Measurements from ENCODE around the gene SFTA2. TPM values are rescaled to one million over a fixed set of nuclear protein-coding genes. Genes with fewer than 3 reads are reported as not detected.

SFTA2 gene
- total RNA-seq (ENCODE audit: unreplicated experiment): 2.8 TPM
- long read RNA-seq, partial matches to known transcripts: 0 of 2 reads
- long read RNA-seq, other reads (novel, unspliced or antisense): 2 of 2 reads

- H3K4me1 Mint-ChIP-seq (ENCODE audit: unreplicated experiment): peaks cover 3% of the 10 kb centered on the region
Measured at GRCh38 chr6:30931969-30932645, at the start of gene SFTA2. SFTA2 (minus strand) TSS chr6:30932170; CDS start chr6:30932096, 74 bp downstream.

GRCh38 chr6:30979690-30980089, 47.7 kb upstream of the SFTA2 start:
- DNase-seq (ENCODE audit: low spot score): no peak
- Mint-ChIP-seq H3K27ac (ENCODE audit: unreplicated experiment) (no peak overlapping the region), H3K27me3 (ENCODE audit: unreplicated experiment) (no peaks in the 10 kb centered on the region), H3K4me3 (ENCODE audit: unreplicated experiment) (no peak overlapping the region), H3K9me3 (ENCODE audit: unreplicated experiment) (no peaks in the 10 kb centered on the region), H3K4me1 (ENCODE audit: unreplicated experiment) (peaks cover 6% of the 10 kb centered on the region), H3K36me3 (ENCODE audit: low read depth, unreplicated experiment) (no peaks in the 10 kb centered on the region)
- TF ChIP-seq CTCF (IDR thresholded peaks at IDR 0.05; ENCODE audit: unreplicated experiment): no peak

More at GRCh38 chr6:30931969-30932645, at the start of gene SFTA2:
- H3K27me3 Mint-ChIP-seq (ENCODE audit: unreplicated experiment): no peaks in the 10 kb centered on the region
- no peak for DNase-seq (ENCODE audit: low spot score)
- H3K36me3 Mint-ChIP-seq (ENCODE audit: low read depth, unreplicated experiment): peaks cover 16% of the 10 kb centered on the region
- no peak for TF ChIP-seq CTCF (IDR thresholded peaks at IDR 0.05; ENCODE audit: unreplicated experiment)
- H3K4me3 Mint-ChIP-seq (ENCODE audit: unreplicated experiment): no peak within 1 kb of the TSS
- no peaks in the 10 kb centered on the region for H3K9me3 Mint-ChIP-seq (ENCODE audit: unreplicated experiment)
- H3K27ac Mint-ChIP-seq (ENCODE audit: unreplicated experiment): no peak within 1 kb of the TSS

- TF ChIP-seq CTCF (IDR thresholded peaks at IDR 0.05; ENCODE audit: unreplicated experiment): no peak
- no peaks in the 10 kb centered on the region for H3K27me3 Mint-ChIP-seq (ENCODE audit: unreplicated experiment)
- H3K27ac Mint-ChIP-seq (ENCODE audit: unreplicated experiment): no peak overlapping the region
- no peak overlapping the region for H3K4me3 Mint-ChIP-seq (ENCODE audit: unreplicated experiment)
- DNase-seq (ENCODE audit: low spot score): no peak
- no peaks in the 10 kb centered on the region for H3K36me3 Mint-ChIP-seq (ENCODE audit: low read depth, unreplicated experiment)
- no peaks in the 10 kb centered on the region for H3K9me3 Mint-ChIP-seq (ENCODE audit: unreplicated experiment)
- H3K4me1 Mint-ChIP-seq (ENCODE audit: unreplicated experiment): peaks cover 6% of the 10 kb centered on the region
Measured at GRCh38 chr6:30979141-30979540, 47.2 kb upstream of the SFTA2 start.

GRCh38 chr6:30974490-30975252, 42.7 kb upstream of the SFTA2 start:
- Mint-ChIP-seq H3K27me3 (ENCODE audit: unreplicated experiment) (peaks cover 2% of the 10 kb centered on the region), H3K4me1 (ENCODE audit: unreplicated experiment) (peaks cover 2% of the 10 kb centered on the region), H3K36me3 (ENCODE audit: low read depth, unreplicated experiment) (no peaks in the 10 kb centered on the region), H3K27ac (ENCODE audit: unreplicated experiment) (no peak overlapping the region), H3K9me3 (ENCODE audit: unreplicated experiment) (no peaks in the 10 kb centered on the region), H3K4me3 (ENCODE audit: unreplicated experiment) (no peak overlapping the region)
- DNase-seq (ENCODE audit: low spot score): no peak
- TF ChIP-seq CTCF (IDR thresholded peaks at IDR 0.05; ENCODE audit: unreplicated experiment): no peak

- no peak for TF ChIP-seq CTCF (IDR thresholded peaks at IDR 0.05; ENCODE audit: unreplicated experiment)
- no peaks in the 10 kb centered on the region for H3K9me3 Mint-ChIP-seq (ENCODE audit: unreplicated experiment)
- H3K4me1 Mint-ChIP-seq (ENCODE audit: unreplicated experiment): peaks cover 2% of the 10 kb centered on the region
- no peak overlapping the region for H3K27ac Mint-ChIP-seq (ENCODE audit: unreplicated experiment)
- no peak for DNase-seq (ENCODE audit: low spot score)
- no peak overlapping the region for H3K4me3 Mint-ChIP-seq (ENCODE audit: unreplicated experiment)
- no peaks in the 10 kb centered on the region for H3K36me3 Mint-ChIP-seq (ENCODE audit: low read depth, unreplicated experiment)
- H3K27me3 Mint-ChIP-seq (ENCODE audit: unreplicated experiment): peaks cover 4% of the 10 kb centered on the region
Measured at GRCh38 chr6:30972816-30973215, 40.8 kb upstream of the SFTA2 start.
